Stimulated activated CD4-positive, alpha-beta T cell treated with anti-CD3 and anti-CD28 coated beads, TNF-alpha, amount 100 ng/mL, for 4 hours (primary cell): ENCODE results near the gene SHISAL2A.

Source experiments
- DNase-seq, 3 experiments: peaks; one replicate each; pipeline ENCODE4 v3.0.0-alpha.2; 2020; ENCODE audit warnings: low read depth in 3 of 3

The SHISAL2A gene

DNA sequence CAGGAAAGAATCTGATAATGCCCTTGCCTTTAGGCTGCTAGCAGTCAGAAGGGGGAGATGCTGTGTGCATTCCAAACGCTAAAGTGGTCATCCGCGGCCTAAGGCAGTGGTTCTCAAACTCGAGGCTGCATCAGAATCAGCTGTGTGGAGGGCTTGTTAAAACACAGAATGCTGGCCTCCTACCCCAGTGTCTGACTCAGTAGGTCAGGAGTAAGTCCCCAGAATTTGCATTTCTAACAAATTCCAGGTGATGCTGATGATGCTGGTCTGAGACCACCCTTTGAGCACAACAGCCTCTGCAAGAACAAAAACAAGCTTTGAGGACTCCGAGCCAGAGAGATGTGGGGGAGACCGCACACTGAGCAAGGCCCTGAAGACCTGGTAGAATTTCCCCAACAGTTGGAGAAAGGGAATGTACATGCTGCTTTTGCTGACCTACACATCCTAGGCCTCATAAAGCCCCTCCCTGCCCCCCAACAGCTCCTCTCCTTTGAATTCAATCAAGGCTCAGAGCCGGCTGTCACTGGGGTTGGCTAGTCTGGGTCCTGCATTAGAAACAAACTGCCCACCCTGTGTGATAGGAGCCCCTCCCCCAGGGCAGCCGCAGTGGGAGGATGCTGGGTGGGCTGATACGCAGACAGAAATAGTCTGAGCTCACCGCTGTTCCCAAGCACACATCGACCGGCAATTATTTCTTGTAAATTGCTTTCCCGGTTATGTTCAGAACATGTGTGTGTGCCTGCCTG, 27.1 kb downstream of the SHISAL2A start:
- DNase-seq, result no peak

DNA sequence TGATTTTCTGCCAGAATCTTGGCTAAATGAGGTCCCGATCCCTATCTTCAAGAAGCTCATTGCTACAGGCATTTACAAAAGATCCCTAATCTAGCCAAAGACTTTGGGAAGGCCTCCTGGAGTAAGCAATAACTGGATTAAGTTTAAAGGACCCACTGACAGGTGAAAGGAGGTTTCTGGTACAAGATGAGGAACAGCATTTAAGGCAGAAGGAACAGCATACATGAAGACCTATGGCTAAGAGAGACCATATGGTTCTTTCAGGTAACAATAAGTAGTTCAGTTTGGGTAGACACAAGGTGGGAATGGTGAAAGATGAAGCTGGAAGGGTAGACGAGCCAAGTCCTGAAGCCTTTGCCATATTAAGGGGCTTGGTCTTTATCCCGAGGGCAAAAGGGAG, 27.8 kb downstream of the SHISAL2A start:
- DNase-seq, result no peak

DNA sequence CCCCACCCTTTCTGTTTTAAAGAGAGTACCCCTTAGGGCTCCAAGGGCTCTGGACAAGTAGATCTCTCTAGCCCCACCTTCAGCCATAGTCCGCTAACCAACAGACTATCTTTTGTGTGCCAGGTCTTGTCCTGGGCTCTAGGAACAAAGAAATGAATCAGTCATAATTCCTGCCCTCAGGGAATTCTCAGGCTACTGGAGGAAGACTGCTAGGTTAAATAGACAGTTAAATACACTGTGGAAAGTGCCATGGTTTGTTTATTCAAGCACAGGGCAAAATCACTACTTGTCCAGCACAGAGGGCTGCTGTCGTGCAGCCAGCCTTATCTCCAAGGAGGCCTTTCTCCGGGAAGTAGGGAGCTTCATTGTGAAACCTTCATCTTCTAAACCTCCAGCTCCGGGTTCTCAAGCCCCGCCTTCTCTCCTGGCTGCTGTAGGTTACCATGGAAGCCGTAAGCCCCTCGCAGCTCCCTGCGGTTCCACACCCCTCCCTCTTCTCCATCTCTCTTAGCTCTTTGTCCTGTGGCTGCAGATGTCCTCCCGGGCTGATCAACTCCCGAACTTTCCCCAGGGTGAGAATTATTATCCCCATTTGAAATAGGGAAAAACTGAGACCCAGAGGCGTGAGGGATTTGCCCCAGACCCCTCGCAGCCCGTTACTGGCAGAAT, 29.8 kb downstream of the SHISAL2A start:
- no peak for DNase-seq

DNA sequence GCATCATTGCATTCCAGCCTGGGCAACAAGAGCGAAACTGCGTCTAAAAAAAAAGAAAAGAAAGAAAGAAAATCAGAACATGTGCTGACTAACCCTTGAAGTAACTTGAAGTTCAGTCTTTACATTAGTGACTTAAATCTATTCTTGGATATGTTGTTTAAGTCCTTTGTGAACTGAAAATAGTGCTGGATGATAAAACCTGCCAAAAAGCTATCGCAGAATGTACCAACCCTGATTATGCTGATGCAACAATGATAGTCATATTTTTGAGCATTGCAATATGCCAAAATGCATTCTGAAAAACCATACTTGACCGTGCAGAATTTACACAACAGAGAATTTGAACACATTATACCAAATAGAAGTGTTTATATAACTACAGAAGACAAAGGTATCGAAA, 30.7 kb downstream of the SHISAL2A start:
- DNase-seq, result no peak

DNA sequence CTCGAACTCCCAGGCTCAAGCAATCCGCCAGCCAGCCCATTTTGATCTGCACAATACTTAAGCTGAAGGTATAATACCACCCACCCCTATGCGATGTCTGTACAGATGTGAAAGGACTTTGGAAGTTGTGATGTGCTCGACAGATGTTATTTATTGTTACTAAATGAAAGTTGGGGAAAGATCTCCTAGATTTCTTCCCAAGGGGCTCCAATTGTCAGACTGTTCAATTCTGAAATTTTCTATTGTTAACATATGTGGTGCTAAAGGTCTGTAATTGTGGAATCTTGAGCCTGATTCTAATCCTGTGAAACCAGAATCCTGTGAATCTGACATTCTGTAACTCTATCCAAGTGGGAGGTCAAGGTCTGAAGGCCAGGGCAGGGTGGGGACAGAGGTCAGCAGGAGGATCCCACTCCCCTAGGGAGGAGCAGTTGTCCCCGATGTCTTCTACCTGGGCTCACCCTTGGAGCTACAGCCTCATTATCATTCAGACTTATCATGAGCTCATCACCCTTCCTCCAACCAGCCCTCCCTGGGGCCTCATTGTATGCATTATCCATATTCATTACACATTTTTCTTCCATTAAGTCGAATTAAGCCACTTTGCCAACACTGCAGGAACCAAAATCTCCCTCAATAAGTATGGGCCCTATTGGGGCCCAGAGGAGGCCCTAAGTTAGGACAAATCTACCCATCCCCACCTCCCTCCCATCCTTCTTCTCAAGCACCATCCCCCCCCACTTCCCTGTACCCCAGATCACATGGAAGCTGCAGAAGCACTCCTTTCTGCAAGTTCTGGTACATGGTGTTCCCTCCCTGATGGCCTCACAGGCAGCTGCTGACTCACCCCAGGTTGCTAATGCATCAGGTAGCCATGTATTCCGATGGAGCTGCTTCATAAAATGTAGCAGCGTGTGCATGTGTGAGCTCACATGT, 32.3 kb downstream of the SHISAL2A start:
- no peak for DNase-seq

DNA sequence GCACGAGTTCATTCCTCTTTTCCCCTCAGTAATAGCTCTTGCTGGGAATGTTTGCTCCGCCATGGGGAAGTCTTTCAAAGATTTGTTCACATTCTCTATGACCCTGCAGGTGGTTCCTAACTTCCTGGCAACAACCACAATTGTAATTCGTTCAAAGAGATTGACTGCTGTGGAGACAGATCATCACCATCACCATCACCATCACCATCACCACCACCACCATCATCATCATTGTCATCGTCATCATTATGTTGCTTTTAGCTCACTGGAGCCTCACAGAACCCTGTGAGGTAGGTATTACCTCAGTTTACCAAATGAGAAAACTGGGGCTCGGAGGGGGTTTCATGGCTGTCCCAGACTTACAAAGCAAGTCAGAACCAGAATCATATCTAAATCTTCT, 34.3 kb downstream of the SHISAL2A start:
- DNase-seq, result no peak

DNA sequence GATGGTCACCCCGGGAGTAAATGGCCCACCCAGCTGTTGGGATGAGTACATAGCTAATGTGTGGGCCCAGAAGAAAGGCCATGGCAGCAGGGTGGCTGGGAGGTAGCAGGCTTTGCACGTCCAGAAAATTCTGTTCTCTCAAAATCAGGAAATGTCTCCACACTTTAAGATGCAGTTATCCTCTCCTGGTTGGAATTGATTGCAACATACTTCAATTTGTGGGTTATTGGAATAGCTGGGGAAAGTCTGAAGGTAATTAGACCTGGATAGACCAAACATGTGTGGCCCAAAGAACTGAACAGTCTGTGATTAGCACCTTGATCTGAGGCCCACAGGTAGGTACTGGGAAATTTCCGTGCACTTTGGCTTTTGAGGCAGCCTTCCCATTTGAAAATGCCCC, 35.0 kb downstream of the SHISAL2A start:
- DNase-seq, result no peak

DNA sequence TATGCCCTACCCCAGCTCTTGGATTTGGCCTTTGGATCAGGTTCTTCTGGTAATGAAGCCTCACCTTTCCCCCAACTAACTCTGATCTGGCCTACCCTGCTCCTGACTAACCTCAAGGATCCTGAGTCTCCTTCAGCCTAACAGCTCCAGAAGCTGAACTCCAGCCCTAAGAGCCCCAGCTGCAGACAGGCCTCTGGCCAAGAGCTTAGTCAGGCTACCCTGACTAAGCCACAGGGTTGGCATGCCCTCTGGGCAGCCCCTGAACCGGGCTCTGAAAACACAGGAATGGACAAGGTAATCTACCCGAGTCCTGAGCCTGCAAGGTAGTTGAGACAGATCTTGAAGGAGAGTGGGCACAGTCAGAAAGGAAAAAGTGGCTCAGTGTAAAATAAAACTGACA, 35.7 kb downstream of the SHISAL2A start:
- DNase-seq, result no peak

DNA sequence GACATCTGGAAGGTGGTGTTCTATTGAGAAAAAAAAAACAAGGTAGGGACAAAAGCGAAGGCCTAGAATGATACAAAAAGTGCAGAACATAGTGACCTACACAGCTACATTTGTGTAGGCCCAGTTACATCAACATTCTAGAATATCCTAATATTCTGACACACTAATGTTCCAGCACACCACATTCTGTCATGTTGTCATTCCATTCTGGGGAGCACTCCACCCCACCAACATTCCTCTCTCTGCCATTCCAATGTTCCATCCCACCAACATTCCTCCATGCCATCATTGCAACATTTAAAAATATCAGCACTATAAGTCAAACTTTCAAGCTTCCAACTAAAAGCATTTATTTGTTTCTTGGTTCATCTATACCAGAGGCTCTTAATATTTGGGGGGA, 36.7 kb downstream of the SHISAL2A start:
- DNase-seq, result no peak

DNA sequence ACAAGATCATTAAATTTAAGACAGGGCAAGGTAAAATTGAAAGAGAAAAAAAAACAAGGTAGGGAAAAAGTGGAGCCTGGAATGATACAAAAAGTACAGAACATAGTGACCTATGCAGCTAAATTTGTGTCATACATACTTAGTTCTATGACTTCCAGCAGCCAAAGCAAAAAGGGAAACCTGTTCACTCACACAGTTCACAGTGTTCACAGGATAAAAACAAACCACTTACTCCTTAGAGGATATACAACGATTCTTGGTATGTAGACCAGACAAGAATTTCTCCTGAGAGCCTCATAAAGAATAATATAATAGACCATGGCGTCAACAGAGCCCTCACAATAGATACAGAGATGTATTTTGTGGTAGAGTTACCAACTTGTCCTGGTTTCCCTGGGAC, 37.6 kb downstream of the SHISAL2A start:
- no peak for DNase-seq

DNA sequence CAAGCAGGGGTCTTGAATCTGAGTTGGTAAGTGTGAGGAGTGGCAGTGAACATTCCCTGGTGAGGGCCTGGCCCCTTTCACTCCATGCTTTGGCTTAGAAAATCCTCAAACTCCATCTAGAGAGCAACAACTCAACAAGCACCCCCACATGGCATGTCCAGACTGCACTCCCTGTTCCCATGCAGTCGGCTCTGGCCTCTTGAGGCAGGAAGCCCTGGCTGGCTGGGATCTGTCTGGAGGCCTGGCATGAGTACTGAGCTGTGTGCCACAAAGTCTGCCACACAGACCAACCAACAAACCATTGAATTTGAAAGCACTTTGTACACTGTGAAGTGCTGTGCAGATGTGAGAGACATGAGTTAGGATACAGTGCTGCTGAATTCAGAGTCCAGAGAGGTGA, 40.0 kb downstream of the SHISAL2A start:
- no peak for DNase-seq

DNA sequence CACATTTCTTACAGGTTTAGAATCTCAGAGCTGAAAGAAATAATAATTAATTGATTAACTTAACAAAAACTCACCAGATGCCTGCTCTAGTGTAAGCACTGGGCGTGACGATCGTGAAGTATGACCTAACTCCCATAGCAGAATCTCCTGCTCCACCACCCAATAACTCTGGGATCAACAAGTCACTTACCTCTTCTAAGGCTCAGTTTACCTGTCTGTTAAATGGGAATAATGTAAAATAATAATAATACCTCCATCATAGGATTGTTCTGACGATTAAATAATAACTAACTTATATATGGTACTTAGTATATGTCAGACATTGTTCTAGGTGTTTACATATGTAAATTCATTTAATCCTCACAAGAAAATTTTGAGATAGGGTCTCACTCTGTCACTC, 40.5 kb downstream of the SHISAL2A start:
- DNase-seq, result no peak

DNA sequence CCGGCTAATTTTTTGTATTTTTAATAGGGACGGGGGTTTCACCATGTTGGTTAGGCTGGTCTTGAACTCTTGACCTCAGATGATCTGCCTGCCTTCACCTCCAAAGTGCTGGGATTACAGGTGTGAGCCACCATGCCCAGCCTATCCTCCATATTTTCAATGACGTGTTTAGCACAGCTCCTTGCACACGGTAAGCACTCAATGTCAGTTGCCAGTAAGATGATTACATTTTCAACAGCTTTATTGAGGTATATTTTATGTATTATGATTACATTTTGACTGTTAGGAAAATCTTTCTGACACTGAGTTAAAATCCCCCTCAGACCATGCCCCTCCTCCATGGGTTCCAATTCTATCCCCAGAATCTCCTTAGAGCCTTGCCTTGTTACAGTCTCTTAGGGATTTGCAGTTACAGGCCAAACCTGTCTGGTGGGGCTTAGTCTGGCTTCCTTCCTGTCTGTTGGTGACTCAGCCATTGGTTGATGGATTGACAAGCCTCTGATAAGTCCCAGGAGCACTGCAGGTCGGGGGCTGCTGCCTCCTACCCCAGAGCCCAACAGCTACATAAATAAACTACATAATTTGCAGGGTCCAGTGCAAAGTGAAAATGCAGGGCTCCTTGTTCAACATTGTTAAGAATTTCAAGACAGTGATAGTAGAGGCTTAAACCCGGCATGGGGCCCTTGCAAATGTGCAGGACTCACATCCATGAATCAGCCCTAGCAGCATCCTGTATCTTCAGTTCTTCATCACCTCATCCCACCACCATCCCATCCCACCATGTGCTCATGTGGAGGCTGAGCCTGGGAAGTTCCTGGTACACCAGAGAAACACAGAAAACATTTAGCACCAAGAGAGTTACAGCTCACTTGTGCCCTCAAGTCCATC, 41.8 kb downstream of the SHISAL2A start:
- DNase-seq, result no peak

DNA sequence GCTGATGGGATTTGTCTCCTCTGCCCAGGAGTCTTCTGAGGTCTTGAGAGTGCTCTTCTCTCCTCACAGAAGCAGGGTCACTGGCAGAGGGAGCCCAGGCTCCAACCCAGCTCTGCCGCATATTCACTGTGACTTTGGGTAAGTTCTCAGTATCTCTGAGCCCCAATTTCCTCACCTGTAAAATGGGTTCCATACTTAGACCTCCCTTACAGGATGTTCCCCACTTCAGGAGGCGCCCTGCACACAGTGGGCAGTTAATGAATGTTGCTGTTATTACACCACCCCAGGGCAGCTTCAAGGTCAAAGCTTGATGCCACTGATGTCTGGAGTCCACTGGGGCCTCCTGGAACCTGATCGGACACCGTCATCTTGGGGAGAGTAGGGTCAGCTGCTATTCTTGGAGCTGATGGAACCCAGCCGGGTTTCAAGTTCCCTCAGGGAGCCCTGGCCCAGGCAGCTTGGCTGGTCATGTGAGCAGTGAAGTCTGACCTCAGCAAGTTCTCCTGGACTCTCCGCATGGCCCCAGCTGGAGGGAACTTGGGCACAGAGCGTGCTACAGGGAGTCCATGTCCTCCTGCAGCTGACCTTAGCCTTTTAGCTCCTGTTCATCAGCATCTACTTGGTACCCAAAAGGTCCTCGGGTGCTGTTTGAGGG, 43.4 kb downstream of the SHISAL2A start:
- DNase-seq, result no peak

DNA sequence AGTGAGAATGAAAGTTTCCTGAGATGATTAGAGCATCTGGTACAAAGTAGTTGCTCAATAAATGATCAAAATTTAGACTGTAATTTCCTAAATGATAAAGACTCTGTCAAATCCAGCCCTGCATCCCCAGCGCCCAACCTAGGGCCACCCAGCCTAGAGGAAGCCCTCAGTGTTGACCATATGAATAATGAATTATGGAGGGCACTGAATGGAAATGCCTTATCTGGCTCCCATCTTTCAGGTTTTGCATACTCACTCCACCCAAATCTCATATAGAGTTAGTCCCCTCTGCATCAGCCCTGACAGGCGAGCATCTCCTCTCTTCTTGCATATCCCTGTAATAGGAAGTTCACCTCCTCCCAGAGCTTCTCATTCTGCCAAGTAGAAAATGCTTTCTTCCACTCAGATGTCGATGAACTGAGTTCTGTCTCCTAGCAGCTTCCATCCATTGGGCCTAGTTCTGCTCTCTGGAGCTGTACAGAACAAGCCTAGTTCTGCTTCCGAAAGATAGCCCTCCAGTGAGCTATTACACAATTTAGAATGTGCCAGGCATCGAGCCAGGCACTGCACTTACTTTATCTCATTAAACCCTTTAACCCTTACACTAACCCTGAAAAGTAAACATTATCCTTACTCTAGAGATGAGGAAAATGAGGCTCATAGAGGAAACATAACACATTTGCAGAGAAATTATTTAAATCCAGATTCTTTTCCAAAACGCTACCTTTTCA, 44.3 kb downstream of the SHISAL2A start:
- no peak for DNase-seq

DNA sequence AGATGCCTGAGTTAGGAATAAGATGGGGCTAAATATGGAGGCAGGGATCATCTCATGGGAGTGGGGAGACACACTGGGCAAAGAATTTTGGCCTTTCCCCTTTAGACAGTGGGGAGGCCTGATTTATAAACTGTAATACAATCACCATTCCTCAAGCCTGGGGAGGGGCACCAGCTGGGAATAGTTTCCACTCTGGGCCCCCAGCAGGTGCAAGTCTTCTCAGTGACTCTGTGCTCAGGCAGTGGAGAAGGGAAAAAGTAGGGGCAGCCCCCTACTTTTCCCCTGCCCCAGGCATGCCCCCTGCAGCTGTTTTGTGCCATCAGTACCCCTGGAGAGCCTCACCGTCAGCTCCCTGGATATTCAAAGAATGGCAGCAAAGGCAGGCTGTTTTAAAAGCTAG, 46.1 kb downstream of the SHISAL2A start:
- DNase-seq, result no peak

DNA sequence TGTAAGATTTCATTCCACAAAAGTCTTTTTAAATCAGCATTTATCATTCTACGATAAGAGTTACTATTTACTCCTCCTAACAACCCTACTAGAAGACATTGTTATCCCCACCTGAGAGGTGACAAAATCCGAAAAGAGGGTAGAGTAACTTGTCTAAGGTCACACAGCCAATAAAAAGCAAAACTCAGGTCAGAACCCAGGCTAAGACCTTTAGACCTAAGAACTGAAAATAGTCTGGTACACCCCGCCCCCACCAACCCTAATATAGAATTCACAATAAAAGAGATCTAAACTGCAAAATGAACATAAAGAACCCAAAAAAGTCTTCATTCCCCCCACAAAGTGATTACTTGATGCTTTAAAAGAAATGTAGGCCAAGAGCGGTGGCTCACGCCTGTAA, 46.5 kb downstream of the SHISAL2A start:
- DNase-seq, result no peak

DNA sequence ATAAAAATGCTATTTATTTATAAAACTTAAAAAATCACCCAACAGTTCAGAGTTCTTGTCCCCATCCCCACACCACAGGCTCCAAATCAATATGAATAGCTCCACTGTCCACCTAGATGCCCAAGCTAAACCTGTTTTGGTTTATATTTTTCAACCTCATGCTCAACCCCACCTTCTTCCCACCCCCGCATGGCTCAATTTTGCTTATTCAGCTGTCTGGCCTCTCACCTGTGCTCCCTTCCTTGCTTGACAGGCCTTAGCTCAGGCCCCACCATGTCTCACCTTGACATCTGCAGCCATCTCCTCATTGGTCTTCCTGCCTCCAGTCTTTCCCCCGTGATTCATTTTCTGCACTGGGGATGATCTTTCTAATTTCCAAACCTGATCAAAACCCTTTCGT, 47.4 kb downstream of the SHISAL2A start:
- no peak for DNase-seq

DNA sequence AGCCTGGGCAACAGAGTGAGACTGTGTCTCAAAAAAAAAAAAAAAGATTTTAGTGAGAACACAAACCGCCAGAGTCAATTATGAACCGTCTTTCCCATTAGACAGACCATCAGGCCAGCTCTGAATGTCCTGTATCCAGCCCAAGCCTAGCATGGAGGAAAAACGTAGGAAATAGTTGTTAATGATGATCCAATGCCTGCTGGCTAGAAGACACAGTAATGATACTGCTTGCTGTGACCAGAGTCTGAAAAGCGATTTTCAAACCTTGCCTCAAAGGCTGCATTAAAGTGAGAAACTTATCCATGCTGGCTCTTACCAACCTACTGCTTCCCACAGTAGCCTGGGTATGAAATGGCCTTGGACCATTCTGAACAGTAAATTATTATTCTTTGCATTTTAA, 48.2 kb downstream of the SHISAL2A start:
- no peak for DNase-seq

DNA sequence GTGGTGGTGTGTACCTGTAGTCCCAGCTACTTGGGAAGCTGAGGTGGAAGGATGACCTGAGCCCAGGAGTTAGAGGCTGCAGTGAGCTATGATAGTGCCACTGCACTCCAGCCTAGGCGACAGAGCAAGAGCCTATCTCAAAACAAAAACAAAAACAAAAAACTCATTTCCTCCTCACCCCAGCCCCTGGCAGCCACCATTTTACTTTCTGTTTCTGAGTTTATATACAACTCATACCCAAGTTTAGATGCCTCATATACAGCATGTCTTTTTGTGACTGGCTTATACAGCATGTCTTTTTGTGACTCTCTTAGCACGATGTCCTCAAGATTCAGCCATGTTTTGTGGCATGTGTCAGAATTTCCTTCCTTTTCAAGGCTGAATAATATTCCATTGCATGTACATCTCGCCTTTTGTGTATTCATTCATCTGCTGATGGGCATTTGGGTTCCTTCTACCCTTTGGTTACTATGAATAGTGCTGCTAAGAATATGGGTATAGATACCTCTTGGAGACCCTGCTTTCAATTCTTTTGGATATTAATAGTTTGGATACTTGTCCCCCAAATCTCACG, 50.5 kb downstream of the SHISAL2A start:
- no peak for DNase-seq
